ENCODE measurements around the gene MAD1L1.

MAD1L1 gene

GRCh38 chr7:2182461-2182860 is 50.3 kb downstream of the MAD1L1 start:
- TF ChIP-seq CTCF (IDR thresholded peaks at IDR 0.05; ENCODE audit: borderline replicate concordance, extremely low read depth, low read length, poor library complexity, severe bottlenecking): no peak
- TF ChIP-seq EZH2 (IDR thresholded peaks at IDR 0.05; ENCODE audit: borderline replicate concordance, low read depth, low read length, severe bottlenecking): no peak
- DNase-seq (no peak), ATAC-seq (ENCODE audit: insufficient read depth, low read depth) (no peak)
- Histone ChIP-seq H3K27me3 (ENCODE audit: insufficient read depth, low read length, poor library complexity) (no peaks in the 10 kb centered on the region), H3K79me2 (ENCODE audit: insufficient read depth, low read length) (peaks cover 3% of the 10 kb centered on the region; the same call in 1 of the 2 replicates), H3K4me1 (ENCODE audit: insufficient read depth, low read length) (no peaks in the 10 kb centered on the region), H3K9ac (ENCODE audit: low read depth, low read length) (no peak overlapping the region), H3K27ac (ENCODE audit: low read length) (no peak overlapping the region), H3K4me3 (ENCODE audit: low read depth in 1 of 2, low read length in 2 of 2) (no peak overlapping the region), H3K4me2 (ENCODE audit: insufficient read depth, low read length) (no peak overlapping the region), H4K20me1 (ENCODE audit: insufficient read depth, low read length) (0 out of 2 replicates have a peak, but pooled peaks cover 3% of the 10 kb centered on the region), H3K36me3 (ENCODE audit: insufficient read depth, low read length) (peaks cover 29% of the 10 kb centered on the region; the same call in 1 of the 2 replicates), H2AFZ (ENCODE audit: low read depth, low read length) (no peak overlapping the region), H3K9me3 (ENCODE audit: insufficient read depth, low read length, severe bottlenecking) (no peaks in the 10 kb centered on the region)

- Histone ChIP-seq H3K27ac (ENCODE audit: low read length) (no peak overlapping the region), H4K20me1 (ENCODE audit: insufficient read depth, low read length) (0 out of 2 replicates have a peak, but pooled peaks cover 3% of the 10 kb centered on the region), H3K36me3 (ENCODE audit: insufficient read depth, low read length) (peaks cover 24% of the 10 kb centered on the region; the same call in 1 of the 2 replicates), H3K9ac (ENCODE audit: low read depth, low read length) (no peak overlapping the region), H3K27me3 (ENCODE audit: insufficient read depth, low read length, poor library complexity) (no peaks in the 10 kb centered on the region), H3K79me2 (ENCODE audit: insufficient read depth, low read length) (no peaks in the 10 kb centered on the region), H3K4me3 (ENCODE audit: low read depth in 1 of 2, low read length in 2 of 2) (no peak overlapping the region), H2AFZ (ENCODE audit: low read depth, low read length) (no peak overlapping the region), H3K4me1 (ENCODE audit: insufficient read depth, low read length) (no peaks in the 10 kb centered on the region), H3K9me3 (ENCODE audit: insufficient read depth, low read length, severe bottlenecking) (no peaks in the 10 kb centered on the region), H3K4me2 (ENCODE audit: insufficient read depth, low read length) (no peak overlapping the region)
- DNase-seq: no peak
- no peak for ATAC-seq (ENCODE audit: insufficient read depth, low read depth)
- no peak for TF ChIP-seq CTCF (IDR thresholded peaks at IDR 0.05; ENCODE audit: borderline replicate concordance, extremely low read depth, low read length, poor library complexity, severe bottlenecking)
- no peak for TF ChIP-seq EZH2 (IDR thresholded peaks at IDR 0.05; ENCODE audit: borderline replicate concordance, low read depth, low read length, severe bottlenecking)
Measured at GRCh38 chr7:2181077-2181854, 51.5 kb downstream of the MAD1L1 start.

GRCh38 chr7:2180081-2180480 is 52.7 kb downstream of the MAD1L1 start:
- H3K27me3 ChIP-seq (ENCODE audit: insufficient read depth, low read length, poor library complexity): no peaks in the 10 kb centered on the region
- TF ChIP-seq CTCF (IDR thresholded peaks at IDR 0.05; ENCODE audit: borderline replicate concordance, extremely low read depth, low read length, poor library complexity, severe bottlenecking) (no peak), EZH2 (IDR thresholded peaks at IDR 0.05; ENCODE audit: borderline replicate concordance, low read depth, low read length, severe bottlenecking) (no peak)

More at GRCh38 chr7:2180081-2180480, 52.7 kb downstream of the MAD1L1 start:
- DNase-seq (no peak), ATAC-seq (ENCODE audit: insufficient read depth, low read depth) (no peak)
- Histone ChIP-seq H2AFZ (ENCODE audit: low read depth, low read length) (no peak overlapping the region), H3K9me3 (ENCODE audit: insufficient read depth, low read length, severe bottlenecking) (no peaks in the 10 kb centered on the region), H3K4me1 (ENCODE audit: insufficient read depth, low read length) (no peaks in the 10 kb centered on the region), H3K4me2 (ENCODE audit: insufficient read depth, low read length) (no peak overlapping the region), H3K4me3 (ENCODE audit: low read depth in 1 of 2, low read length in 2 of 2) (no peak overlapping the region), H3K9ac (ENCODE audit: low read depth, low read length) (no peak overlapping the region), H4K20me1 (ENCODE audit: insufficient read depth, low read length) (no peaks in the 10 kb centered on the region), H3K79me2 (ENCODE audit: insufficient read depth, low read length) (no peaks in the 10 kb centered on the region), H3K27ac (ENCODE audit: low read length) (no peak overlapping the region), H3K36me3 (ENCODE audit: insufficient read depth, low read length) (peaks cover 17% of the 10 kb centered on the region; the same call in 1 of the 2 replicates)

Measured in DND-41 (cell line).